Uterus (tissue), 4 donors: ENCODE measurements around the gene ACSM3. TPM values are rescaled to one million over a fixed set of nuclear protein-coding genes. Genes with fewer than 3 reads are reported as not detected.
"Not testable (repeated sequence)": the region's sequence is repeated elsewhere in the genome, so short reads cannot be mapped to it uniquely, and the experiment has no call there.

Experiments used
- DNase-seq, 2 donors: peaks; one replicate each; pipeline ENCODE4 v3.0.0-alpha.2; 2019 to 2020
- H3K27ac ChIP-seq, 2 donors: fragments of 200-600 bp; sonication (generic); 1 replicate in 1 of 2; 2 replicates in 1 of 2; pipeline ENCODE4 v1.5.1; 2016 to 2018
- H3K27me3 ChIP-seq, 2 donors: fragments of 200-600 bp; sonication (generic); one replicate each; pipeline ENCODE4 v1.5.1; 2018 to 2019; ENCODE audit warnings: control low read depth in 1 of 2
- H3K36me3 ChIP-seq, 2 donors: fragments of 200-600 bp; sonication (generic); one replicate each; pipeline ENCODE4 v1.5.1; 2019; ENCODE audit warnings: control low read depth in 1 of 2
- H3K4me1 ChIP-seq, 2 donors: fragments of 200-600 bp; sonication (generic); one replicate each; pipeline ENCODE4 v1.5.1; 2018 to 2019; ENCODE audit warnings: control low read depth in 1 of 2
- H3K4me3 ChIP-seq, 2 donors: fragments of 200-600 bp; sonication (generic); 1 replicate in 1 of 2; 2 replicates in 1 of 2; pipeline ENCODE4 v1.5.1; 2018 to 2019; ENCODE audit warnings: mild to moderate bottlenecking in 1 of 2
- H3K9me3 ChIP-seq, 2 donors: fragments of 200-600 bp; sonication (generic); one replicate each; pipeline ENCODE4 v1.5.1; 2019; ENCODE audit warnings: control low read depth in 1 of 2
- CTCF ChIP-seq, 4 experiments: fragments of 200-600 bp in 2 of 4; fragments of 450-650 bp in 2 of 4; sonication (generic) in 2 of 4; IDR thresholded peaks; one replicate each; pipeline ENCODE4 v1.5.1; 2016 to 2019; ENCODE audit warnings: antibody characterized with exemption in 4 of 4, mild to moderate bottlenecking in 2 of 4, moderate library complexity in 1 of 4
- POLR2A ChIP-seq, 2 donors: fragments of 450-650 bp; IDR thresholded peaks; one replicate each; pipeline ENCODE4 v1.6.1; 2016; ENCODE audit warnings: antibody characterized with exemption in 2 of 2, mild to moderate bottlenecking in 1 of 2, moderate library complexity in 1 of 2
- intact Hi-C: fragments of 100-400 bp; cut with DNase I; formaldehyde crosslinking; loops from one replicate; pipeline ENCODE4 v1.15.1; 2023; ENCODE audit warnings: low total_unique reads
- total RNA-seq, 4 donors: library from RNA; depleted of rRNA in 3 of 4; stranded (reverse); fragments of >200 nt in 3 of 4; gene quantifications; one replicate each; pipeline versions ENCODE4 v1.1.0 to v1.2.4, GENCODE V29; 2014 to 2023
- donor health status: DM: yes; HTN: yes; CAD: no.

The ACSM3 gene
- total RNA-seq, 4 donors from 2014 or later = 18.7 to 365 (median 175) TPM

- Histone ChIP-seq H3K27me3 (no peaks in the 10 kb centered on the region), H3K27ac (no peak overlapping the region), H3K9me3 (no peaks in the 10 kb centered on the region), H3K4me1 (no peaks in the 10 kb centered on the region), H3K4me3 (no peak overlapping the region), H3K36me3 (no peaks in the 10 kb centered on the region)
- DNase-seq = no peak
- intact Hi-C loops = no loop called here
- no peak for TF ChIP-seq CTCF (IDR thresholded peaks at IDR 0.05)
- no peak for TF ChIP-seq POLR2A (IDR thresholded peaks at IDR 0.05)
Observed at GRCh38 chr16:20747030-20747816, 16.6 kb upstream of the ACSM3 start.

- Histone ChIP-seq H3K4me3 (no peak overlapping the region), H3K27ac (no peak overlapping the region), H3K9me3 (no peaks in the 10 kb centered on the region), H3K36me3 (no peaks in the 10 kb centered on the region), H3K4me1 (no peaks in the 10 kb centered on the region), H3K27me3 (no peaks in the 10 kb centered on the region)
- intact Hi-C loops = no loop called here
- DNase-seq = no peak
- TF ChIP-seq POLR2A (IDR thresholded peaks at IDR 0.05) = no peak
- TF ChIP-seq CTCF (IDR thresholded peaks at IDR 0.05) = no peak
Observed at GRCh38 chr16:20749474-20749873, 14.3 kb upstream of the ACSM3 start.

- Histone ChIP-seq H3K9me3 (no peaks in the 10 kb centered on the region), H3K27me3 (no peaks in the 10 kb centered on the region), H3K4me1 (no peaks in the 10 kb centered on the region), H3K27ac (no peak overlapping the region), H3K36me3 (no peaks in the 10 kb centered on the region), H3K4me3 (no peak overlapping the region)
- no peak for DNase-seq
- TF ChIP-seq POLR2A (IDR thresholded peaks at IDR 0.05) = no peak
- TF ChIP-seq CTCF (IDR thresholded peaks at IDR 0.05) = no peak
- intact Hi-C loops = no loop called here
Observed at GRCh38 chr16:20750558-20750957, 13.3 kb upstream of the ACSM3 start.

- Histone ChIP-seq H3K36me3 (no peaks in the 10 kb centered on the region), H3K4me3 (no peak overlapping the region), H3K27ac (no peak overlapping the region), H3K9me3 (no peaks in the 10 kb centered on the region), H3K27me3 (no peaks in the 10 kb centered on the region), H3K4me1 (no peaks in the 10 kb centered on the region)
- TF ChIP-seq POLR2A (IDR thresholded peaks at IDR 0.05) = no peak
- no peak for TF ChIP-seq CTCF (IDR thresholded peaks at IDR 0.05)
- DNase-seq = no peak
- intact Hi-C loops = no loop called here
Observed at GRCh38 chr16:20753727-20754126, 10.1 kb upstream of the ACSM3 start.

- no peak for TF ChIP-seq POLR2A (IDR thresholded peaks at IDR 0.05)
- TF ChIP-seq CTCF (IDR thresholded peaks at IDR 0.05) = no peak
- H3K4me3 ChIP-seq = no peak overlapping the region
Observed at GRCh38 chr16:20755238-20755637, 8.6 kb upstream of the ACSM3 start.

GRCh38 chr16:20755799-20756198 is 8.0 kb upstream of the ACSM3 start:
- intact Hi-C loops, H3K9me3 ChIP-seq, DNase-seq, H3K27me3 ChIP-seq, H3K36me3 ChIP-seq, H3K4me3 ChIP-seq, H3K4me1 ChIP-seq, H3K27ac ChIP-seq: not testable (repeated sequence)

More at GRCh38 chr16:20755238-20755637, 8.6 kb upstream of the ACSM3 start:
- DNase-seq = no peak
- Histone ChIP-seq H3K9me3 (no peaks in the 10 kb centered on the region), H3K36me3 (no peaks in the 10 kb centered on the region), H3K4me1 (no peaks in the 10 kb centered on the region), H3K27ac (no peak overlapping the region), H3K27me3 (no peaks in the 10 kb centered on the region)
- intact Hi-C loops = no loop called here
